Lower lobe of right lung (tissue), 2 donors: Measurements from ENCODE around the gene CISH. TPM values are rescaled to one million over a fixed set of nuclear protein-coding genes. Genes with fewer than 3 reads are reported as not detected.

ENCODE experiments used
- ATAC-seq, 2 donors: fragments of 200-7000 bp; cut with Tn5 transposase; one replicate each; pipeline ENCODE4 v1.9.1; 2020 to 2022; ENCODE audit warnings: mild to moderate bottlenecking in 2 of 2, moderate library complexity in 2 of 2
- DNase-seq: peaks from one replicate; pipeline ENCODE4 v3.0.0-alpha.2; 2020
- H3K27ac ChIP-seq: fragments of 200-600 bp; one replicate; pipeline ENCODE4 v1.8.0; 2022
- H3K27me3 ChIP-seq: fragments of 200-600 bp; one replicate; pipeline ENCODE4 v1.8.0; 2022; ENCODE audit warnings: low read depth
- H3K36me3 ChIP-seq: fragments of 200-600 bp; one replicate; pipeline ENCODE4 v1.8.0; 2022; ENCODE audit warnings: mild to moderate bottlenecking
- H3K4me1 ChIP-seq: fragments of 200-600 bp; one replicate; pipeline ENCODE4 v1.8.0; 2022
- H3K4me3 ChIP-seq: fragments of 200-600 bp; one replicate; pipeline ENCODE4 v1.8.0; 2022; ENCODE audit warnings: mild to moderate bottlenecking
- H3K9me3 ChIP-seq: fragments of 200-600 bp; one replicate; pipeline ENCODE4 v1.8.0; 2022
- CTCF ChIP-seq: fragments of 200-600 bp; IDR thresholded peaks from one replicate; pipeline ENCODE4 v1.8.0; 2022; ENCODE audit warnings: antibody characterized with exemption, mild to moderate bottlenecking
- intact Hi-C: fragments of 100-400 bp; cut with DNase I; formaldehyde crosslinking; loops from one replicate; pipeline ENCODE4 v1.11.0; 2022
- total RNA-seq: library from RNA; stranded (reverse); fragmentation: NEBNext Ultra II Directional; extraction: Animal tissue kit (Norgen Biotek cat#: 25700); gene quantifications from one replicate; pipeline ENCODE4 v1.2.1, GENCODE V29; 2021
- donor health status: DM: no; HTN: yes; CAD: no; lungs with severe emphysema.

The CISH gene
- total RNA-seq, 1 donor from 2014 or later, result 48.8 TPM

- DNase-seq (no peak), ATAC-seq (no peak)
- Histone ChIP-seq H3K9me3 (no peaks in the 10 kb centered on the region), H3K36me3 (no peaks in the 10 kb centered on the region), H3K27ac (peak overlapping the region; percentile 24), H3K4me3 (no peak overlapping the region), H3K4me1 (peaks cover 76% of the 10 kb centered on the region), H3K27me3 (no peaks in the 10 kb centered on the region)
- TF ChIP-seq CTCF, result no peak
- intact Hi-C loops, result no loop called here
Observed at GRCh38 chr3:50588759-50589433, 22.7 kb downstream of the CISH start.

GRCh38 chr3:50587806-50588758 is 23.5 kb downstream of the CISH start:
- ATAC-seq, result no peak
- Histone ChIP-seq H3K27me3 (no peaks in the 10 kb centered on the region), H3K27ac (peak overlapping the region; percentile 24), H3K4me1 (peaks cover 76% of the 10 kb centered on the region), H3K9me3 (no peaks in the 10 kb centered on the region), H3K36me3 (no peaks in the 10 kb centered on the region), H3K4me3 (no peak overlapping the region)
- no peak for TF ChIP-seq CTCF
- no peak for DNase-seq
- intact Hi-C loops, result no loop called here

GRCh38 chr3:50587373-50587772 is 24.2 kb downstream of the CISH start:
- TF ChIP-seq CTCF, result no peak
- Histone ChIP-seq H3K9me3 (no peaks in the 10 kb centered on the region), H3K27me3 (no peaks in the 10 kb centered on the region), H3K4me1 (peaks cover 76% of the 10 kb centered on the region), H3K4me3 (no peak overlapping the region), H3K36me3 (peaks cover 2% of the 10 kb centered on the region), H3K27ac (no peak overlapping the region)
- intact Hi-C loops, result no loop called here
- DNase-seq (no peak), ATAC-seq (no peak)

- ATAC-seq, result no peak
- H3K9me3 ChIP-seq, result no peaks in the 10 kb centered on the region
- DNase-seq, result no peak
- H3K27ac ChIP-seq, result peak overlapping the region; percentile 86
- intact Hi-C loops, result no loop called here
- H3K36me3 ChIP-seq, result peaks cover 8% of the 10 kb centered on the region
- H3K4me1 ChIP-seq, result peaks cover 76% of the 10 kb centered on the region
- TF ChIP-seq CTCF, result no peak
- H3K27me3 ChIP-seq, result no peaks in the 10 kb centered on the region
- no peak overlapping the region for H3K4me3 ChIP-seq
Observed at GRCh38 chr3:50586763-50587070, 24.9 kb downstream of the CISH start.

GRCh38 chr3:50585919-50586762 is 25.4 kb downstream of the CISH start:
- intact Hi-C loops, result no loop called here
- Histone ChIP-seq H3K27me3 (no peaks in the 10 kb centered on the region), H3K4me3 (no peak overlapping the region), H3K36me3 (peaks cover 11% of the 10 kb centered on the region), H3K4me1 (peaks cover 78% of the 10 kb centered on the region), H3K9me3 (no peaks in the 10 kb centered on the region), H3K27ac (peak overlapping the region; percentile 86)
- no peak for DNase-seq
- ATAC-seq, result no peak
- TF ChIP-seq CTCF, result no peak
